Uterus (tissue), 4 donors: ENCODE measurements around the gene SLFN5. TPM values are rescaled to one million over a fixed set of nuclear protein-coding genes. Genes with fewer than 3 reads are reported as not detected.

Source experiments
- DNase-seq, 2 donors: peaks; one replicate each; pipeline ENCODE4 v3.0.0-alpha.2; 2019 to 2020
- H3K27ac ChIP-seq, 2 donors: fragments of 200-600 bp; sonication (generic); 1 replicate in 1 of 2; 2 replicates in 1 of 2; pipeline ENCODE4 v1.5.1; 2016 to 2018
- H3K27me3 ChIP-seq, 2 donors: fragments of 200-600 bp; sonication (generic); one replicate each; pipeline ENCODE4 v1.5.1; 2018 to 2019; ENCODE audit warnings: control low read depth in 1 of 2
- H3K36me3 ChIP-seq, 2 donors: fragments of 200-600 bp; sonication (generic); one replicate each; pipeline ENCODE4 v1.5.1; 2019; ENCODE audit warnings: control low read depth in 1 of 2
- H3K4me1 ChIP-seq, 2 donors: fragments of 200-600 bp; sonication (generic); one replicate each; pipeline ENCODE4 v1.5.1; 2018 to 2019; ENCODE audit warnings: control low read depth in 1 of 2
- H3K4me3 ChIP-seq, 2 donors: fragments of 200-600 bp; sonication (generic); 1 replicate in 1 of 2; 2 replicates in 1 of 2; pipeline ENCODE4 v1.5.1; 2018 to 2019; ENCODE audit warnings: mild to moderate bottlenecking in 1 of 2
- H3K9me3 ChIP-seq, 2 donors: fragments of 200-600 bp; sonication (generic); one replicate each; pipeline ENCODE4 v1.5.1; 2019; ENCODE audit warnings: control low read depth in 1 of 2
- CTCF ChIP-seq, 4 experiments: fragments of 200-600 bp in 2 of 4; fragments of 450-650 bp in 2 of 4; sonication (generic) in 2 of 4; IDR thresholded peaks; one replicate each; pipeline ENCODE4 v1.5.1; 2016 to 2019; ENCODE audit warnings: antibody characterized with exemption in 4 of 4, mild to moderate bottlenecking in 2 of 4, moderate library complexity in 1 of 4
- POLR2A ChIP-seq, 2 donors: fragments of 450-650 bp; IDR thresholded peaks; one replicate each; pipeline ENCODE4 v1.6.1; 2016; ENCODE audit warnings: antibody characterized with exemption in 2 of 2, mild to moderate bottlenecking in 1 of 2, moderate library complexity in 1 of 2
- intact Hi-C: fragments of 100-400 bp; cut with DNase I; formaldehyde crosslinking; loops from one replicate; pipeline ENCODE4 v1.15.1; 2023; ENCODE audit warnings: low total_unique reads
- total RNA-seq, 4 donors: library from RNA; depleted of rRNA in 3 of 4; stranded (reverse); fragments of >200 nt in 3 of 4; gene quantifications; one replicate each; pipeline versions ENCODE4 v1.1.0 to v1.2.4, GENCODE V29; 2014 to 2023
- donor health status: DM: yes; HTN: yes; CAD: no.

SLFN5 gene
- total RNA-seq, 4 donors from 2014 or later = 13.8 to 51.5 (median 32.2) TPM

- no peaks in the 10 kb centered on the region for H3K9me3 ChIP-seq
- intact Hi-C loops = loop anchor here (5.0 kb wide), 1 partner anchor 223 kb away; the partner anchor contains the start of gene SLFN12L
- TF ChIP-seq CTCF (IDR thresholded peaks at IDR 0.05) = no peak
- TF ChIP-seq POLR2A (IDR thresholded peaks at IDR 0.05) = no peak
- H3K4me3 ChIP-seq = peak overlapping the region in 1 of 2 donors; percentile 10
- peak; percentile 26 for DNase-seq
- no peaks in the 10 kb centered on the region for H3K36me3 ChIP-seq
- H3K27me3 ChIP-seq = no peaks in the 10 kb centered on the region
- peak overlapping the region; percentile 37 to 61 for H3K27ac ChIP-seq
- no peaks in the 10 kb centered on the region for H3K4me1 ChIP-seq
Observed at GRCh38 chr17:35313875-35314409, 71.1 kb downstream of the SLFN5 start.

GRCh38 chr17:35314415-35315216 is 71.7 kb downstream of the SLFN5 start:
- no peak for DNase-seq
- no peaks in the 10 kb centered on the region for H3K27me3 ChIP-seq
- TF ChIP-seq CTCF (IDR thresholded peaks at IDR 0.05) (no peak), POLR2A (IDR thresholded peaks at IDR 0.05) (no peak)
- no peaks in the 10 kb centered on the region for H3K4me1 ChIP-seq
- H3K9me3 ChIP-seq = no peaks in the 10 kb centered on the region
- intact Hi-C loops = loop anchor here (5.0 kb wide), 2 partner anchors 223 to 438 kb away; partner anchors contain the start of genes GAS2L2 and SLFN12L
- no peak overlapping the region for H3K4me3 ChIP-seq
- H3K36me3 ChIP-seq = no peaks in the 10 kb centered on the region
- H3K27ac ChIP-seq = peak overlapping the region; percentile 35 to 54

- no peak for TF ChIP-seq POLR2A (IDR thresholded peaks at IDR 0.05)
- no peak for TF ChIP-seq CTCF (IDR thresholded peaks at IDR 0.05)
Observed at GRCh38 chr17:35315283-35315682, 72.4 kb downstream of the SLFN5 start.

GRCh38 chr17:35315971-35316370 is 73.1 kb downstream of the SLFN5 start:
- intact Hi-C loops = loop anchor here (5.0 kb wide), 1 partner anchor 436 kb away; the partner anchor contains the start of gene GAS2L2
- no peaks in the 10 kb centered on the region for H3K4me1 ChIP-seq
- H3K27me3 ChIP-seq = no peaks in the 10 kb centered on the region
- no peak for DNase-seq
- no peak overlapping the region for H3K27ac ChIP-seq
- H3K36me3 ChIP-seq = no peaks in the 10 kb centered on the region
- no peak overlapping the region for H3K4me3 ChIP-seq
- H3K9me3 ChIP-seq = no peaks in the 10 kb centered on the region
- TF ChIP-seq POLR2A (IDR thresholded peaks at IDR 0.05) (no peak), CTCF (IDR thresholded peaks at IDR 0.05) (no peak)

More at GRCh38 chr17:35315283-35315682, 72.4 kb downstream of the SLFN5 start:
- Histone ChIP-seq H3K4me1 (no peaks in the 10 kb centered on the region), H3K9me3 (no peaks in the 10 kb centered on the region), H3K4me3 (no peak overlapping the region), H3K27me3 (no peaks in the 10 kb centered on the region), H3K27ac (peak overlapping the region; percentile 35 to 54), H3K36me3 (no peaks in the 10 kb centered on the region)
- DNase-seq = no peak
- intact Hi-C loops = loop anchor here (5.0 kb wide), 1 partner anchor 437 kb away; the partner anchor contains the start of gene GAS2L2

GRCh38 chr17:35322749-35323148 is 79.9 kb downstream of the SLFN5 start:
- TF ChIP-seq POLR2A (IDR thresholded peaks at IDR 0.05) (no peak), CTCF (IDR thresholded peaks at IDR 0.05) (no peak)
- no peak overlapping the region for H3K4me3 ChIP-seq
- no peak for DNase-seq
- intact Hi-C loops = no loop called here
- H3K9me3 ChIP-seq = no peaks in the 10 kb centered on the region
- H3K4me1 ChIP-seq = no peaks in the 10 kb centered on the region
- no peak overlapping the region for H3K27ac ChIP-seq
- H3K36me3 ChIP-seq = no peaks in the 10 kb centered on the region
- H3K27me3 ChIP-seq = no peaks in the 10 kb centered on the region
